ENCODE data around the gene ZNF554. TPM values are rescaled to one million over a fixed set of nuclear protein-coding genes. Genes with fewer than 3 reads are reported as not detected.

Gene ZNF554
- total RNA-seq, 1 experiment from 2014 or later = 5.9 TPM

DNA sequence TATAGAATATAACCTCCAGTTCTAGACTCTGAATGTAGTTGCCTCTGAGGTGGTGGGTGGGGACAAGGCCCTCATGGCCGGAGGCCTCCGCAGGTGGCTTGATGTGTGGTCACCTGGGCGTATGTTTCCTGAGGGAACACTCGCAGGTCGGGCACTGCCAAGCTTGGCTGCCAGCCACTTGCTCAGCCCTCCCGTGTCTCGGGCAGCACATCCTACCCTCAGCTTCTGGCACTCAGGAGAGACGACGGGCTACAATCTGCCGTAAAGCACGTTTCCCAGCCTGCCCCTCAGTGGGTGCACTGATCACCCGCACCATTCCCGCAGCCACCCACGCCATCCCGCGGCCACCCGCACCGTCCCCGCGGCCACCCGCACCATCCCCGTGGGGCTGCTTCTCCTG, 19.2 kb upstream of the ZNF554 start:
- TF ChIP-seq, protein P1, sequence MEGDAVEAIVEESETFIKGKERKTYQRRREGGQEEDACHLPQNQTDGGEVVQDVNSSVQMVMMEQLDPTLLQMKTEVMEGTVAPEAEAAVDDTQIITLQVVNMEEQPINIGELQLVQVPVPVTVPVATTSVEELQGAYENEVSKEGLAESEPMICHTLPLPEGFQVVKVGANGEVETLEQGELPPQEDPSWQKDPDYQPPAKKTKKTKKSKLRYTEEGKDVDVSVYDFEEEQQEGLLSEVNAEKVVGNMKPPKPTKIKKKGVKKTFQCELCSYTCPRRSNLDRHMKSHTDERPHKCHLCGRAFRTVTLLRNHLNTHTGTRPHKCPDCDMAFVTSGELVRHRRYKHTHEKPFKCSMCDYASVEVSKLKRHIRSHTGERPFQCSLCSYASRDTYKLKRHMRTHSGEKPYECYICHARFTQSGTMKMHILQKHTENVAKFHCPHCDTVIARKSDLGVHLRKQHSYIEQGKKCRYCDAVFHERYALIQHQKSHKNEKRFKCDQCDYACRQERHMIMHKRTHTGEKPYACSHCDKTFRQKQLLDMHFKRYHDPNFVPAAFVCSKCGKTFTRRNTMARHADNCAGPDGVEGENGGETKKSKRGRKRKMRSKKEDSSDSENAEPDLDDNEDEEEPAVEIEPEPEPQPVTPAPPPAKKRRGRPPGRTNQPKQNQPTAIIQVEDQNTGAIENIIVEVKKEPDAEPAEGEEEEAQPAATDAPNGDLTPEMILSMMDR (conservative IDR thresholded peaks at IDR 0.05) = no peak
- Histone ChIP-seq H3K18ac (ENCODE audit: insufficient read length, low read depth, low read length) (no peak overlapping the region), H2AK5ac (ENCODE audit: insufficient read length, low read length) (no peak overlapping the region), H2BK20ac (ENCODE audit: low read depth, low read length, poor library complexity, severe bottlenecking) (no peak overlapping the region), H3K14ac (ENCODE audit: insufficient read depth, low read length) (no peak overlapping the region), H3K56ac (ENCODE audit: insufficient read length, low read depth, low read length) (no peak overlapping the region), H3K23ac (ENCODE audit: insufficient read length, low read depth, low read length) (no peak overlapping the region), H3K4me2 (ENCODE audit: insufficient read depth, insufficient read length, low read length) (no peak overlapping the region), H3K27me3 (ENCODE audit: insufficient read depth, low read length) (no peaks in the 10 kb centered on the region), H3K27ac (ENCODE audit: insufficient read length, low read depth, low read length) (no peak overlapping the region), H4K8ac (replicated peaks; ENCODE audit: insufficient read length, low read depth, low read length) (no peak overlapping the region), H3K79me1 (ENCODE audit: insufficient read depth, low read depth, low read length, poor library complexity, severe bottlenecking) (peaks cover 4% of the 10 kb centered on the region), H3T11ph (ENCODE audit: low read length) (no peak overlapping the region), H4K91ac (ENCODE audit: insufficient read length, low read depth, low read length) (no peak overlapping the region), H2BK120ac (ENCODE audit: low read depth, low read length, poor library complexity, severe bottlenecking) (no peak overlapping the region), H2BK5ac (ENCODE audit: insufficient read length, low read length) (no peak overlapping the region), H3K23me2 (ENCODE audit: insufficient read length, low read depth, low read length, poor library complexity, severe bottlenecking) (no peaks in the 10 kb centered on the region), H3K79me2 (ENCODE audit: insufficient read depth, low read length) (no peaks in the 10 kb centered on the region), H3K4ac (ENCODE audit: low read depth, low read length) (no peak overlapping the region), H3K9ac (ENCODE audit: extremely low read depth, insufficient read length, low read length) (no peak overlapping the region), H2BK15ac (ENCODE audit: low read depth, low read length) (no peak overlapping the region), H2AFZ (ENCODE audit: low read length) (no peak overlapping the region), H4K20me1 (ENCODE audit: control insufficient read depth, insufficient read depth, insufficient read length) (no peaks in the 10 kb centered on the region), H3K4me1 (ENCODE audit: insufficient read depth, low read length) (no peaks in the 10 kb centered on the region), H2BK12ac (ENCODE audit: insufficient read length, low read depth, low read length) (no peak overlapping the region), H4K5ac (ENCODE audit: insufficient read length, low read depth, low read length) (no peak overlapping the region), H3K9me3 (ENCODE audit: control insufficient read depth, low read depth, low read length) (no peaks in the 10 kb centered on the region)
- Mint-ChIP-seq H3K27me3 (ENCODE audit: low read depth) (no peaks in the 10 kb centered on the region), H3K36me3 (ENCODE audit: insufficient read depth in 1 of 3, low read depth in 3 of 3) (peaks cover 35 to 86% (median 81%) of the 10 kb centered on the region in 3 experiments), H3K27ac (no peak overlapping the region), H3K4me1 (peaks cover 0 to 2% of the 10 kb centered on the region in 2 experiments; a peak in 1 of 4 replicates), H3K4me3 (no peak overlapping the region), H3K9me3 (no peaks in the 10 kb centered on the region)
- no CpG with 5 or more reads among the region's 22 CpGs for WGBS (ENCODE audit: extremely low coverage, insufficient read length, low lambda C conversion rate)
- no peak for DNase-seq
